Astrocyte (in vitro differentiated cells and primary cell): ENCODE data around the gene MED13L. TPM values are rescaled to one million over a fixed set of nuclear protein-coding genes. Genes with fewer than 3 reads are reported as not detected.

Source experiments
- DNase-seq: peaks from one replicate; pipeline ENCODE4 v3.0.0-alpha.2; 2010; ENCODE audit warnings: low read depth
- FAIRE-seq: peaks from 2 replicates; lab custom pipeline; 2011; peaks lifted over from hg19 to GRCh38; lab: Jason Lieb, UNC
- H2AFZ ChIP-seq: 2 replicates; pipeline ENCODE4 v1.6.0; 2012; ENCODE audit warnings: low read depth, low read length, inconsistent platforms
- H3K27ac ChIP-seq: 2 replicates; pipeline ENCODE4 v1.5.1; 2011; ENCODE audit warnings: low read depth, low read length, inconsistent platforms
- H3K27me3 ChIP-seq: 2 replicates; pipeline ENCODE4 v1.6.0; 2011; ENCODE audit warnings: low read length, inconsistent platforms; ENCODE audit not compliant: insufficient read depth
- H3K36me3 ChIP-seq: 2 replicates; pipeline ENCODE4 v1.5.1; 2011; ENCODE audit warnings: low read length, inconsistent platforms; ENCODE audit not compliant: insufficient read depth
- H3K4me1 ChIP-seq: 2 replicates; pipeline ENCODE4 v1.5.1; 2011; ENCODE audit warnings: low read length, inconsistent platforms; ENCODE audit not compliant: insufficient read depth
- H3K4me2 ChIP-seq: 2 replicates; pipeline ENCODE4 v1.6.0; 2012; ENCODE audit warnings: low read length, inconsistent platforms
- H3K4me3 ChIP-seq: 2 replicates; pipeline ENCODE4 v1.5.1; 2011; ENCODE audit warnings: low read depth, mild to moderate bottlenecking, low read length, inconsistent platforms; ENCODE audit not compliant: insufficient read depth
- H3K79me2 ChIP-seq: 2 replicates; pipeline ENCODE4 v1.6.0; 2012; ENCODE audit warnings: mild to moderate bottlenecking, low read length, inconsistent platforms; ENCODE audit not compliant: insufficient read depth
- H3K9ac ChIP-seq: 2 replicates; pipeline ENCODE4 v1.6.0; 2012; ENCODE audit warnings: mild to moderate bottlenecking, low read length, inconsistent platforms
- H3K9me3 ChIP-seq: 2 replicates; pipeline ENCODE4 v1.5.1; 2012; ENCODE audit warnings: low read depth, mild to moderate bottlenecking, low read length, inconsistent platforms; ENCODE audit not compliant: insufficient read depth
- H4K20me1 ChIP-seq: 2 replicates; pipeline ENCODE4 v1.6.0; 2012; ENCODE audit warnings: low read length, inconsistent platforms; ENCODE audit not compliant: insufficient read depth
- H3K27ac Mint-ChIP-seq: one replicate; pipeline ENCODE4 v1.8.0; 2021; ENCODE audit warnings: mild to moderate bottlenecking, mixed read lengths; ENCODE audit not compliant: unreplicated experiment
- H3K27me3 Mint-ChIP-seq: one replicate; pipeline ENCODE4 v1.8.0; 2021; ENCODE audit warnings: low read depth, mixed read lengths; ENCODE audit not compliant: unreplicated experiment
- H3K36me3 Mint-ChIP-seq: one replicate; pipeline ENCODE4 v1.8.0; 2021; ENCODE audit warnings: low read depth, mixed read lengths; ENCODE audit not compliant: unreplicated experiment
- H3K4me1 Mint-ChIP-seq: one replicate; pipeline ENCODE4 v1.8.0; 2021; ENCODE audit warnings: low read depth, mixed read lengths; ENCODE audit not compliant: unreplicated experiment
- H3K4me3 Mint-ChIP-seq: one replicate; pipeline ENCODE4 v1.8.0; 2021; ENCODE audit warnings: mild to moderate bottlenecking, moderate library complexity, mixed read lengths; ENCODE audit not compliant: unreplicated experiment
- H3K9me3 Mint-ChIP-seq: one replicate; pipeline ENCODE4 v1.8.0; 2021; ENCODE audit warnings: mild to moderate bottlenecking, mixed read lengths; ENCODE audit not compliant: unreplicated experiment
- EZH2 ChIP-seq: IDR thresholded peaks from 2 replicates; pipeline ENCODE4 v1.6.1; 2012; ENCODE audit warnings: mild to moderate bottlenecking, low read length, inconsistent platforms; ENCODE audit not compliant: insufficient read depth
- total RNA-seq: library from RNA; stranded (reverse); gene quantifications from 2 replicates; pipeline ENCODE4 v1.2.1, GENCODE V29; 2021
- TF ChIP-seq, protein P1 (sequence below): IDR thresholded peaks from 2 replicates; pipeline ENCODE4 v1.5.1; 2011; ENCODE audit warnings: low read depth, mild to moderate bottlenecking, inconsistent platforms, low read length, moderate library complexity; ENCODE audit not compliant: insufficient read depth

The MED13L gene
- total RNA-seq, 1 donor from 2014 or later, result 153 TPM

GRCh38 chr12:116161588-116161987 is 115.9 kb downstream of the MED13L start:
- peak overlapping the region; percentile 29 for H3K27ac Mint-ChIP-seq
- peaks cover 83% of the 10 kb centered on the region for H4K20me1 ChIP-seq
- H3K9ac ChIP-seq, result no peak overlapping the region
- no peaks in the 10 kb centered on the region for H3K9me3 ChIP-seq
- no peak overlapping the region for H3K4me3 ChIP-seq
- no peaks in the 10 kb centered on the region for H3K9me3 Mint-ChIP-seq
- FAIRE-seq (no peak), DNase-seq (no peak)
- H3K27me3 Mint-ChIP-seq, result no peaks in the 10 kb centered on the region
- no peak overlapping the region for H3K4me2 ChIP-seq
- H3K36me3 ChIP-seq, result no peaks in the 10 kb centered on the region
- no peaks in the 10 kb centered on the region for H3K27me3 ChIP-seq
- TF ChIP-seq, protein P1, sequence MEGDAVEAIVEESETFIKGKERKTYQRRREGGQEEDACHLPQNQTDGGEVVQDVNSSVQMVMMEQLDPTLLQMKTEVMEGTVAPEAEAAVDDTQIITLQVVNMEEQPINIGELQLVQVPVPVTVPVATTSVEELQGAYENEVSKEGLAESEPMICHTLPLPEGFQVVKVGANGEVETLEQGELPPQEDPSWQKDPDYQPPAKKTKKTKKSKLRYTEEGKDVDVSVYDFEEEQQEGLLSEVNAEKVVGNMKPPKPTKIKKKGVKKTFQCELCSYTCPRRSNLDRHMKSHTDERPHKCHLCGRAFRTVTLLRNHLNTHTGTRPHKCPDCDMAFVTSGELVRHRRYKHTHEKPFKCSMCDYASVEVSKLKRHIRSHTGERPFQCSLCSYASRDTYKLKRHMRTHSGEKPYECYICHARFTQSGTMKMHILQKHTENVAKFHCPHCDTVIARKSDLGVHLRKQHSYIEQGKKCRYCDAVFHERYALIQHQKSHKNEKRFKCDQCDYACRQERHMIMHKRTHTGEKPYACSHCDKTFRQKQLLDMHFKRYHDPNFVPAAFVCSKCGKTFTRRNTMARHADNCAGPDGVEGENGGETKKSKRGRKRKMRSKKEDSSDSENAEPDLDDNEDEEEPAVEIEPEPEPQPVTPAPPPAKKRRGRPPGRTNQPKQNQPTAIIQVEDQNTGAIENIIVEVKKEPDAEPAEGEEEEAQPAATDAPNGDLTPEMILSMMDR, result no peak
- no peak for TF ChIP-seq EZH2
- H3K27ac ChIP-seq, result no peak overlapping the region
- peaks cover 66% of the 10 kb centered on the region for H3K4me1 Mint-ChIP-seq
- H3K4me1 ChIP-seq, result peaks cover 34% of the 10 kb centered on the region
- H3K4me3 Mint-ChIP-seq, result no peak overlapping the region
- peaks cover 100% of the 10 kb centered on the region for H3K79me2 ChIP-seq
- H3K36me3 Mint-ChIP-seq, result no peaks in the 10 kb centered on the region
- no peak overlapping the region for H2AFZ ChIP-seq

DNA sequence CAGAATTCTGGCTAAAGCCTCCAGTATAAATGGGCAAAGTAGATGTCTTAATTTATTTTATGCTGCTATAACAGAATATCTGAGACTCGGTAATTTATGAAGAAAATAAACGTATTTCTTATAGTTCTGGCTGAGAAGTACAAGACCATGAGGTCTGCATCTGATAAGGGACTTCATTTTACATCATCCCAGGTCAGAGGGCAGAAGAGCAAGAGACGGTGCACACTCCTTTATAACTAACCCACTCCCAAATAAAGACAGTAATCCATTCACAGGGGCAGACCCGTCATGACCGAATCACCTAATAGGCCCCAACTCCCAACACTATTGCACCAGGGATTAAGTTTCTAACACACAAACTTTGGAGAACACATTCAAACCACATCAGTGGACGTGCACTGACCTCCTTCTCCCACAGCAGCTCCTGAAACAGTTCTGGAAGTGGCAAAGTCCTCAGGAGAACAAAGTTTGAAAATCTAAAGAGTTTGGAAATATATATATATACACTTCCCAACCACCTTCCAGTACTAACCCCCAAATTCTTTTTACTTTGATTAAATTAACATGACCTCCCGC is 116.5 kb downstream of the MED13L start:
- no peak for TF ChIP-seq EZH2
- TF ChIP-seq, protein P1, result no peak
- no peak overlapping the region for H3K4me3 Mint-ChIP-seq

GRCh38 chr12:116160231-116160630 is 117.3 kb downstream of the MED13L start:
- Mint-ChIP-seq H3K27me3 (no peaks in the 10 kb centered on the region), H3K4me3 (no peak overlapping the region), H3K4me1 (peaks cover 58% of the 10 kb centered on the region), H3K9me3 (no peaks in the 10 kb centered on the region), H3K36me3 (no peaks in the 10 kb centered on the region), H3K27ac (no peak overlapping the region)
- TF ChIP-seq, protein P1, result no peak
- no peak for TF ChIP-seq EZH2
- H3K9ac ChIP-seq, result no peak overlapping the region
- H3K27ac ChIP-seq, result no peak overlapping the region
- H4K20me1 ChIP-seq, result peaks cover 78% of the 10 kb centered on the region
- no peaks in the 10 kb centered on the region for H3K9me3 ChIP-seq
- no peaks in the 10 kb centered on the region for H3K27me3 ChIP-seq
- no peak overlapping the region for H3K4me2 ChIP-seq
- peaks cover 28% of the 10 kb centered on the region for H3K4me1 ChIP-seq
- H2AFZ ChIP-seq, result no peak overlapping the region
- peaks cover 100% of the 10 kb centered on the region for H3K79me2 ChIP-seq
- DNase-seq (no peak), FAIRE-seq (no peak)
- H3K4me3 ChIP-seq, result no peak overlapping the region
- no peaks in the 10 kb centered on the region for H3K36me3 ChIP-seq

More for the DNA sequence above, 116.5 kb downstream of the MED13L start:
- Histone ChIP-seq H3K27ac (no peak overlapping the region), H2AFZ (no peak overlapping the region), H3K9ac (no peak overlapping the region), H3K4me3 (no peak overlapping the region), H3K27me3 (no peaks in the 10 kb centered on the region), H3K4me2 (no peak overlapping the region), H3K79me2 (peaks cover 100% of the 10 kb centered on the region), H4K20me1 (peaks cover 83% of the 10 kb centered on the region), H3K9me3 (no peaks in the 10 kb centered on the region), H3K36me3 (no peaks in the 10 kb centered on the region), H3K4me1 (peaks cover 34% of the 10 kb centered on the region)
- peak overlapping the region; percentile 54 for H3K27ac Mint-ChIP-seq
- DNase-seq (no peak), FAIRE-seq (no peak)
- peaks cover 65% of the 10 kb centered on the region for H3K4me1 Mint-ChIP-seq
- no peaks in the 10 kb centered on the region for H3K36me3 Mint-ChIP-seq
- no peaks in the 10 kb centered on the region for H3K9me3 Mint-ChIP-seq
- no peaks in the 10 kb centered on the region for H3K27me3 Mint-ChIP-seq
